Activated naive CD4-positive, alpha-beta T cell treated with anti-CD3 and anti-CD28 coated beads for 36 hours (primary cell): ENCODE results near the gene CLK3. TPM values are rescaled to one million over a fixed set of nuclear protein-coding genes. Genes with fewer than 3 reads are reported as not detected.

Experiments used
- CTCF ChIA-PET: fragments of 350-600 bp; sonication (Branson Sonifier 250); formaldehyde crosslinking; loops from one replicate; lab custom pipeline; 2021; ENCODE audit warnings: antibody characterized with exemption; lab: Charles Lee
- DNase-seq: peaks from one replicate; pipeline ENCODE4 v3.0.0-alpha.2; 2020
- H3K27ac Mint-ChIP-seq: one replicate; pipeline ENCODE4 v1.8.0; 2021; ENCODE audit warnings: mild to moderate bottlenecking, mixed read lengths
- H3K27me3 Mint-ChIP-seq: one replicate; pipeline ENCODE4 v1.8.0; 2021; ENCODE audit warnings: low read depth, mixed read lengths
- H3K36me3 Mint-ChIP-seq: one replicate; pipeline ENCODE4 v1.8.0; 2021; ENCODE audit warnings: low read depth, mixed read lengths
- H3K4me1 Mint-ChIP-seq: one replicate; pipeline ENCODE4 v1.8.0; 2021; ENCODE audit warnings: low read depth, mixed read lengths
- H3K4me3 Mint-ChIP-seq: one replicate; pipeline ENCODE4 v1.8.0; 2021; ENCODE audit warnings: mild to moderate bottlenecking, moderate library complexity, mixed read lengths
- H3K9me3 Mint-ChIP-seq: one replicate; pipeline ENCODE4 v1.8.0; 2021; ENCODE audit warnings: mixed read lengths
- intact Hi-C: fragments of 100-400 bp; cut with micrococcal nuclease; formaldehyde crosslinking; loops from one replicate; pipeline ENCODE4 v1.15.1; 2023
- total RNA-seq, 2 experiments: library from RNA; stranded (reverse); gene quantifications; one replicate each; pipeline ENCODE4 v1.2.3, GENCODE V29; 2021

The CLK3 gene
- total RNA-seq, 2 experiments from 2014 or later, result 124 TPM

DNA sequence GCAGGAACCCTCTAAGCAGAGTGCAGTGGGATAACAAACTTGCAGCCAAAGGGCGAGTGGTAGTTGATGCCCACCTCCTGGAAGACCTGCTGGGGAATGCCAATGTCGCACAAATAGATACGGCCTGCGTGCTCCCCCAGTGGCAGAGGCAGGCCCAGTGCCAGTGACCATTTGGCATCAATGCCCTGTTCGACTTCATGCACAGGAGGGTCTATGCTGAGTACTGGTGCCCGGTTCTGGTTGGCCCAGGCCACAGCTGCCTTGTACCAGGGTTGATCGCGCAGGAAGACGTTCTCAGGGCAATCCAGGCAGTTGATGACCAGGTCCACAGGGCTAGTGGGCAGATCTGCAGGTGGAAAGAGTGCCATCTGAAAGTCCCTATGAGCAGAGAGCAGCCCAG is 17.0 kb downstream of the CLK3 start:
- CTCF ChIA-PET, result interaction anchor here (0.6 to 14.2 kb wide), 24 partner anchors 8 to 343 kb away, joined by 3 to 309 read pairs (median 4); no protein-coding TSS in a partner anchor
- H3K36me3 Mint-ChIP-seq, result peaks cover 12% of the 10 kb centered on the region
- DNase-seq, result no peak
- no peaks in the 10 kb centered on the region for H3K4me1 Mint-ChIP-seq
- H3K27me3 Mint-ChIP-seq, result no peaks in the 10 kb centered on the region
- no peak overlapping the region for H3K27ac Mint-ChIP-seq
- intact Hi-C loops, result loop anchor here (1.0 kb wide), 1 partner anchor 259 kb away; no protein-coding TSS in a partner anchor
- H3K4me3 Mint-ChIP-seq, result no peak overlapping the region
- no peaks in the 10 kb centered on the region for H3K9me3 Mint-ChIP-seq

DNA sequence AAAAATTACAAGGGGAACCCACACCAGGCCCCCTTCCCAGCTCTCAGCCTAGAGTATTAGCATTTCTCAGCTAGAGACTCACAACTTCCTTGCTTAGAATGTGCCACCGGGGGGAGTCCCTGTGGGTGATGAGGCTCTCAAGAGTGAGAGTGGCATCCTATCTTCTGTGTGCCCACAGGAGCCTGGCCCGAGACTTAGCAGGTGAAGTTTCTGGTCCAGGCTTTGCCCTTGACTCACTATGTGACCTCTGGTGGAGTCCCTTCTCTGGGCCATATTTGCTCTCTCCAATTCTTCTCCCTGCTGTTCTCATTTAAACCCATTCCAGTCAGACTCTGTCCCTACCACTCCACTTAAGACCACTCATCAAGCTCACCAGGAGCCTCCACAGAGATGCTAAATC is 18.1 kb downstream of the CLK3 start:
- Mint-ChIP-seq H3K36me3 (peaks cover 8% of the 10 kb centered on the region), H3K4me3 (no peak overlapping the region), H3K4me1 (no peaks in the 10 kb centered on the region), H3K9me3 (no peaks in the 10 kb centered on the region), H3K27me3 (no peaks in the 10 kb centered on the region), H3K27ac (peak overlapping the region; percentile 60)
- intact Hi-C loops, result loop anchor here (2.0 kb wide), 1 partner anchor 201 kb away; no protein-coding TSS in a partner anchor
- DNase-seq, result no peak
- CTCF ChIA-PET, result interaction anchor here (0.8 to 14.2 kb wide), 25 partner anchors 12 to 317 kb away, joined by 3 to 309 read pairs (median 6); no protein-coding TSS in a partner anchor

DNA sequence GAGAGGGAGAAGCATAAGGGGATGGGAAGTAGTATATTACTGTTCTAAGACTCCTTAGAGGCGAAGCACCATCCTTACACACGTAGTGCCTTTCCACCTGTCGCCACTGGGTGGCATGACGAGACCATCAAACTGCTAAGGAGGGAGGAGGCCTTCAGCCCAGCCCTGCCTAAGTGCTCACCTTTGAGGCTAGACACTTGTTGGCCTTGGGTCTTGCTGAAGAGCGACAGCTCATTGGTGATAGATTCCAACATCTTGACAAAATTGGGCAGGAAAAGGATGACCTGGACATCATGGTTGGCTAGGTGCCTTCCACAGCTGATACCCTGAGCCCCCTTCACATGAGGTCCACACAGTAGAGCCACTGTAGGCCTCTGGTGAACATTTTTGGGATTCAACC is 19.6 kb downstream of the CLK3 start:
- intact Hi-C loops, result loop anchor here (1.0 to 5.0 kb wide), 5 partner anchors 134 to 567 kb away; partner anchors contain the start of gene C15orf39
- Mint-ChIP-seq H3K36me3 (peaks cover 3% of the 10 kb centered on the region), H3K4me3 (no peak overlapping the region), H3K27ac (no peak overlapping the region), H3K9me3 (no peaks in the 10 kb centered on the region), H3K4me1 (no peaks in the 10 kb centered on the region), H3K27me3 (no peaks in the 10 kb centered on the region)
- CTCF ChIA-PET, result interaction anchor here (0.5 to 14.2 kb wide), 36 partner anchors 10 to 320 kb away, joined by 3 to 309 read pairs (median 4); no protein-coding TSS in a partner anchor
- peak; percentile 86 for DNase-seq

DNA sequence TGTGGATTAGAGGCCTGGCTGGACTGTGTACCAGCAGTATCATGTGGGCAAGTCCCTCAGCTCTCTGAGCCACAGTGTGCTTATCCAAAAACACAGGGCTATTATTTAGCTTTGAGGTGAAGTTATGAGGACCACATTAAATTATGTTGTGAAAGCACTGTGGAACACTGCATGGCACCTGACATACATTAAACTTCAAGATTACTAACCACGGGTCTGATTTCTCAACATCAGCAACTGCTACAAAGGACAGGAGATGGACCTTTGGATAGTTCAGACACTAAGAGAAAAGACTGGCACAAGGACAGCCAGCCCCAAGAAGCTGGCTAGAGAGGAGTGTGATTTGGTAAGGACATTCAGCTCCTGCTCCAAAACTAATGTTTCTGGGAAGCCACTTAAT is 21.3 kb downstream of the CLK3 start:
- Mint-ChIP-seq H3K27ac (no peak overlapping the region), H3K9me3 (no peaks in the 10 kb centered on the region), H3K36me3 (peaks cover 3% of the 10 kb centered on the region), H3K27me3 (no peaks in the 10 kb centered on the region), H3K4me3 (no peak overlapping the region), H3K4me1 (peaks cover 10% of the 10 kb centered on the region)
- CTCF ChIA-PET, result interaction anchor here (0.7 to 14.2 kb wide), 7 partner anchors 13 to 314 kb away, joined by 3 to 309 read pairs (median 23); no protein-coding TSS in a partner anchor
- DNase-seq, result no peak
- intact Hi-C loops, result loop anchor here (5.0 kb wide), 1 partner anchor 565 kb away; the partner anchor contains the start of gene C15orf39

DNA sequence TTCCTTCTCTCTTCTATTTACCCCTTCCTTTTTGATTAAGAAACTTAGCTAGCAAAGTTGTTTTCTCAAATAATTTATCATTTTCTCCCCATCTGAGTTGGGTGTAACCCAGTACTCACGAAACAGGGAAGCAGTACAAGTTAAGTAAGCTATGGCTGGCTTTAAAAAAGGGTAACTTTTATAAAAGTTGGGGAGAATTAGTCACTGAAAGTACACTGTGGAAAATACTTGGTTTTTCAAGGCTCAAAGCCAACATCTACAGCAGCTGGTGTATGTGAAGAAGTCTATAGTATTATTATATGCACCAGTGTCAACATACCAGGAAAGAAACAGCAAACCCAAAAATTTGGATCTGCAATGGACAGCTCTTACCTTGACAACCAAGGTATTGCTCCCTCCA is 25.5 kb downstream of the CLK3 start:
- H3K27me3 Mint-ChIP-seq, result no peaks in the 10 kb centered on the region
- no peak overlapping the region for H3K4me3 Mint-ChIP-seq
- peaks cover 3% of the 10 kb centered on the region for H3K36me3 Mint-ChIP-seq
- H3K9me3 Mint-ChIP-seq, result no peaks in the 10 kb centered on the region
- peaks cover 19% of the 10 kb centered on the region for H3K4me1 Mint-ChIP-seq
- peak overlapping the region; percentile 59 for H3K27ac Mint-ChIP-seq
- CTCF ChIA-PET, result interaction anchor here (0.5 to 14.2 kb wide), 6 partner anchors 10 to 260 kb away, joined by 3 to 309 read pairs (median 12); no protein-coding TSS in a partner anchor
- DNase-seq, result no peak
- intact Hi-C loops, result no loop called here

GRCh38 chr15:74642348-74642733 is 26.7 kb downstream of the CLK3 start:
- no peaks in the 10 kb centered on the region for H3K27me3 Mint-ChIP-seq
- CTCF ChIA-PET, result interaction anchor here (14.2 kb wide), 1 partner anchor 127 kb away, joined by 309 read pairs; no protein-coding TSS in a partner anchor
- intact Hi-C loops, result no loop called here
- H3K9me3 Mint-ChIP-seq, result no peaks in the 10 kb centered on the region
- DNase-seq, result no peak
- no peak overlapping the region for H3K27ac Mint-ChIP-seq
- peaks cover 19% of the 10 kb centered on the region for H3K4me1 Mint-ChIP-seq
- peaks cover 3% of the 10 kb centered on the region for H3K36me3 Mint-ChIP-seq
- H3K4me3 Mint-ChIP-seq, result no peak overlapping the region

GRCh38 chr15:74642734-74643664 is 27.4 kb downstream of the CLK3 start:
- no peak for DNase-seq
- Mint-ChIP-seq H3K4me1 (peaks cover 19% of the 10 kb centered on the region), H3K27ac (peak overlapping the region; percentile 46)

DNA sequence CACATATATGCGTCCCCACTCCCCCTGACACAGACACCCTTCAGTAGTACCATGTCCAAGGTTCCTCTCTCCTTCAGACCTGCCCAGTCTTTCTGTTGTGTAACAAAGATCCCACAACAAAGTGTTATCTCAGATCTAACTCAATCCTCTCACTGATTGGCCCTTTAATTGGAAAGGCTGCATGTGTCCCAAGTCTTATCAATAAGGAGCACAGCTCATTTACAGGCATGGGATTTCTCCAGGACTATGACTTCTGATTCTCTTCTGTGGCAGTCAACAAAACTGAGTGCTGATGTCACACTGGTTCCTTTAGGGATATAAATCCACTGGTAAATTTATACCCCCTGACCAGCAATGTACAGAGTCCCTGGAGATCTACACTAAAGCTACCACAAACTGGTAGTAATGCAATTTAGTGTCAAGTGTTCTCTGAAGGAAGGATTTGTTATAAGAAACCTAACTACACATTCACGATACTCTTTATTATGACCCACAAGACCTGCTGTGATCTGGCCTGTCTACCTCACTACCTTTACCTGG is 28.1 kb downstream of the CLK3 start:
- peak overlapping the region; percentile 46 for H3K27ac Mint-ChIP-seq
- H3K36me3 Mint-ChIP-seq, result peaks cover under 1% of the 10 kb centered on the region
- H3K9me3 Mint-ChIP-seq, result no peaks in the 10 kb centered on the region
- H3K4me3 Mint-ChIP-seq, result no peak overlapping the region
- peaks cover 19% of the 10 kb centered on the region for H3K4me1 Mint-ChIP-seq
- intact Hi-C loops, result no loop called here
- DNase-seq, result no peak
- H3K27me3 Mint-ChIP-seq, result no peaks in the 10 kb centered on the region
- CTCF ChIA-PET, result interaction anchor here (0.6 kb wide), 1 partner anchor 135 kb away, joined by 4 read pairs; no protein-coding TSS in a partner anchor

More at GRCh38 chr15:74642734-74643664, 27.4 kb downstream of the CLK3 start:
- intact Hi-C loops, result no loop called here
- no peak overlapping the region for H3K4me3 Mint-ChIP-seq
- H3K27me3 Mint-ChIP-seq, result no peaks in the 10 kb centered on the region
- H3K9me3 Mint-ChIP-seq, result no peaks in the 10 kb centered on the region
- H3K36me3 Mint-ChIP-seq, result peaks cover 3% of the 10 kb centered on the region
- CTCF ChIA-PET, result interaction anchor here (14.2 kb wide), 1 partner anchor 126 kb away, joined by 309 read pairs; no protein-coding TSS in a partner anchor

GRCh38 chr15:74646480-74646879 is 30.8 kb downstream of the CLK3 start:
- intact Hi-C loops, result no loop called here

GRCh38 chr15:74648051-74648842 is 32.6 kb downstream of the CLK3 start:
- CTCF ChIA-PET, result interaction anchor here (0.7 to 5.5 kb wide), 4 partner anchors 13 to 122 kb away, joined by 4 to 23 read pairs (median 7); no protein-coding TSS in a partner anchor
- no peak overlapping the region for H3K27ac Mint-ChIP-seq

More at GRCh38 chr15:74646480-74646879, 30.8 kb downstream of the CLK3 start:
- CTCF ChIA-PET, result interaction anchor here (0.6 to 1.3 kb wide), 6 partner anchors 10 to 263 kb away, joined by 3 to 5 read pairs (median 3); no protein-coding TSS in a partner anchor
- H3K9me3 Mint-ChIP-seq, result no peaks in the 10 kb centered on the region
- H3K36me3 Mint-ChIP-seq, result peaks cover 3% of the 10 kb centered on the region
- no peak overlapping the region for H3K27ac Mint-ChIP-seq
- H3K27me3 Mint-ChIP-seq, result no peaks in the 10 kb centered on the region
- H3K4me3 Mint-ChIP-seq, result no peak overlapping the region
- H3K4me1 Mint-ChIP-seq, result peaks cover 14% of the 10 kb centered on the region
- no peak for DNase-seq

GRCh38 chr15:74651242-74651741 is 35.7 kb downstream of the CLK3 start:
- DNase-seq, result no peak
- intact Hi-C loops, result no loop called here
- H3K4me3 Mint-ChIP-seq, result no peak overlapping the region
- peaks cover 8% of the 10 kb centered on the region for H3K4me1 Mint-ChIP-seq
- H3K27me3 Mint-ChIP-seq, result no peaks in the 10 kb centered on the region
- H3K36me3 Mint-ChIP-seq, result peaks cover 8% of the 10 kb centered on the region
- no peak overlapping the region for H3K27ac Mint-ChIP-seq
- no peaks in the 10 kb centered on the region for H3K9me3 Mint-ChIP-seq
- CTCF ChIA-PET, result interaction anchor here (5.5 kb wide), 1 partner anchor 16 kb away, joined by 23 read pairs; no protein-coding TSS in a partner anchor

More at GRCh38 chr15:74648051-74648842, 32.6 kb downstream of the CLK3 start:
- peaks cover 7% of the 10 kb centered on the region for H3K36me3 Mint-ChIP-seq
- no peaks in the 10 kb centered on the region for H3K27me3 Mint-ChIP-seq
- H3K4me3 Mint-ChIP-seq, result no peak overlapping the region
- DNase-seq, result no peak
- no peaks in the 10 kb centered on the region for H3K9me3 Mint-ChIP-seq
- intact Hi-C loops, result no loop called here
- H3K4me1 Mint-ChIP-seq, result peaks cover 3% of the 10 kb centered on the region
